GM20431 (cell line): Measurements from ENCODE around the gene ANKRD29.
"Not testable (repeated sequence)": the region's sequence is repeated elsewhere in the genome, so short reads cannot be mapped to it uniquely, and the experiment has no call there.

Source experiments
- in situ Hi-C: fragments of 300-500 bp; cut with MseI, MboI; formaldehyde crosslinking; loops from one replicate; pipeline ENCODE4 v1.15.0; 2020; ENCODE audit warnings: low sequenced_read_pairs; ENCODE audit not compliant: unreplicated experiment

Gene ANKRD29

GRCh38 chr18:23586249-23587196, 76.2 kb downstream of the ANKRD29 start, which contains the start of gene NPC1:
NPC1 (minus strand) TSS chr18:23586506; CDS start chr18:23586343, 163 bp downstream.
- in situ Hi-C loops = no loop called here

- in situ Hi-C loops = no loop called here
These were observed 76.8 kb downstream of the ANKRD29 start for GRCh38 chr18:23585897-23586248.

GRCh38 chr18:23585007-23585871, 77.5 kb downstream of the ANKRD29 start:
- in situ Hi-C loops = no loop called here

GRCh38 chr18:23584019-23584983, 78.4 kb downstream of the ANKRD29 start:
- in situ Hi-C loops = no loop called here

- in situ Hi-C loops = no loop called here
These were observed 79.4 kb downstream of the ANKRD29 start for GRCh38 chr18:23583071-23583865.

GRCh38 chr18:23580677-23581367, 81.9 kb downstream of the ANKRD29 start:
- in situ Hi-C loops = no loop called here

GRCh38 chr18:23578891-23579653, 83.6 kb downstream of the ANKRD29 start:
- in situ Hi-C loops = no loop called here

GRCh38 chr18:23578067-23578701, 84.5 kb downstream of the ANKRD29 start:
- in situ Hi-C loops = no loop called here

GRCh38 chr18:23577521-23577920, 85.2 kb downstream of the ANKRD29 start:
- in situ Hi-C loops = not testable (repeated sequence)

- in situ Hi-C loops = no loop called here
These were observed 87.4 kb downstream of the ANKRD29 start for GRCh38 chr18:23575309-23575651.

- in situ Hi-C loops = no loop called here
These were observed 88.0 kb downstream of the ANKRD29 start for GRCh38 chr18:23574611-23575308.

- in situ Hi-C loops = no loop called here
These were observed 88.9 kb downstream of the ANKRD29 start for GRCh38 chr18:23573626-23574431.

GRCh38 chr18:23573020-23573419, 89.7 kb downstream of the ANKRD29 start:
- in situ Hi-C loops = no loop called here

- in situ Hi-C loops = no loop called here
These were observed 90.1 kb downstream of the ANKRD29 start for GRCh38 chr18:23572570-23572969.

GRCh38 chr18:23572012-23572411, 90.7 kb downstream of the ANKRD29 start:
- in situ Hi-C loops = no loop called here

- in situ Hi-C loops = no loop called here
These were observed 91.7 kb downstream of the ANKRD29 start for GRCh38 chr18:23570912-23571504.
